GM18858 (cell line): ENCODE measurements around the gene GP1BB.
"Not testable (repeated sequence)": the region's sequence is repeated elsewhere in the genome, so short reads cannot be mapped to it uniquely, and the experiment has no call there.

Experiments used
- ATAC-seq: cut with Tn5 transposase; IDR thresholded peaks from one replicate; pipeline ENCODE4 v1.9.1; 2021; ENCODE audit not compliant: unreplicated experiment

The GP1BB gene

GRCh38 chr22:19724927-19725661 is 1.8 kb downstream of the GP1BB start:
- ATAC-seq: no peak

DNA sequence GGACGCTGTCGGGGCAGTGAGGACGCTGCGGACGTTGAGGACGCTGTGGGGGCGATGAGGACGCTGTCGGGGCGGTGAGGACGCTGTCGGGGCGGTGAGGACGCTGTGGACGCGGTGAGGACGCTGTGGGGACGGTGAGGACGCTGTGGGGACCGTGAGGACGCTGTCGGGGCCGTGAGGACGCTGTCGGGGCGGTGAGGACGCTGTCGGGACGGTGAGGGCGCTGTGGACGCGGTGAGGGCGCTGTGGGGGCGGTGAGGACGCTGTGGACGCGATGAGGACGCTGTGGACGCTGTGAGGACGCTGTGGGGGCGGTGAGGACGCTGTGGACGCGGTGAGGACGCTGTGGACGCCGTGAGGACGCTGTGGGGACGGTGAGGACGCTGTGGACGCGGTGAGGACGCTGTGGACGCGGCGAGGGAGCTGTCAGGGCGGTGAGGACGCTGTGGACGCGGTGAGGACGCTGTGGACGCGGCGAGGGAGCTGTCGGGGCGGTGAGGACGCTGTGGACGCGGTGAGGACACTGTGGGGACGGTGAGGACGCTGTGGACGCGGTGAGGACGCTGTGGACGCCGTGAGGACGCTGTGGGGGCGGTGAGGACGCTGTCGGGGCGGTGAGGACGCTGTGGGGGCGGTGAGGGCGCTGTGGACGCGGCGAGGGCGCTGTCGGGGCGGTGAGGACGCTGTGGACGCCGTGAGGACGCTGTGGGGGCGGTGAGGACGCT is 2.9 kb downstream of the GP1BB start:
- not testable (repeated sequence) for ATAC-seq

DNA sequence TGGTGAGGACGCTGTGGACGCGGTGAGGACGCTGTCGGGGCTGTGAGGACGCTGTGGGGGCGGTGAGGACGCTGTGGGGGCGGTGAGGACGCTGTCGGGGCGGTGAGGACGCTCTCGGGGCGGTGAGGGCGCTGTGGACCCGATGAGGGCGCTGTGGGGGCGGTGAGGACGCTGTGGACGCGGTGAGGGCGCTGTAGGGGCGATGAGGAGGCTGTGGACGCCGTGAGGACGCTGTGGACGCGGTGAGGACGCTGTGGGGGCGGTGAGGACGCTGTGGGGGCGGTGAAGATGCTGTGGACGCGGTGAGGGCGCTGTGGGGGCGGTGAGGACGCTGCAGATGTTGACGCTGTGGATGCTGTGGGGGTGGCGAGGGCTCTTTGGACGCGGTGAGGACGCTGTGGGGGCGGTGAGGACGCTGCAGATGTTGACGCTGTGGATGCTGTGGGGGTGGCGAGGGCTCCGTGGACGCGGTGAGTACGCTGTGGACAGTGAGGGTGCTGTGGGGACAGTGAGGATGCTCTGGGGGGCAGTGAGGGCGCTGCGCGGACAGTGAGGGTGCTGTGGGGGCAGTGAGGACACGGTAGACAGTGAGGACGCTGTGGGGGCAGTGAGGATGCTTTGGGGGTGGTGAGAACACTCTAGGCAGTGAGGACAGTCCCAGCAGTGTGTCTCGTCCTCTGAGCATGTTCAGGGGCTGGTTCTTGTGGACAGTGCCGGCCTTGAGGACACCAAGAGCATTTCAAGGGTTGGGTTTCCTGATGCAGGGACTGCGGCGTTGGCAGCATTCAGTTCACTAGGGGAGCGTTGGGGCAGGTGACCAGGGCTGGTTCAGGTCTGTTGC is 4.2 kb downstream of the GP1BB start:
- no peak for ATAC-seq

DNA sequence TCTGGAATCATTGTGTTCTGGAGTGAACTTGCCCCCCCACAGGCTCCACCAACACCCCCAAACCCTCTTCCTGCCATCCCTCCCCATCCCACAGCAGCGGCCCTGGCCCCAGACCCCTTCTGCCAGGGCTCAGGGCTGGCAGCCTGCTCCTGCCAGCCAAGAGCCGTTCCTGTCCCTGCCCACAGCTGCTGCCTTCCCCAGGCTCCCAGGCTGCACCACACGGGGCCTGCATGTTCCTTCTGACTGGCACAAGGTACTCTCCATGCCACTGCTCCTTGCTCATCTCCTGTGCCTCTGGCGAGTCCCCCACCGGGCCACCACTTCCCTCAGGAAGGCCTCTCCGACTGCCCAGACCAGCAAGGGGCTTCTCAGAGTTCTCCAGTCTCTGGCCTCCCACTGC is 4.9 kb downstream of the GP1BB start:
- no peak for ATAC-seq

- no peak for ATAC-seq
Measured at GRCh38 chr22:19728836-19729235, 5.5 kb downstream of the GP1BB start.

- ATAC-seq: no peak
Measured at GRCh38 chr22:19729507-19729906, 6.2 kb downstream of the GP1BB start.

DNA sequence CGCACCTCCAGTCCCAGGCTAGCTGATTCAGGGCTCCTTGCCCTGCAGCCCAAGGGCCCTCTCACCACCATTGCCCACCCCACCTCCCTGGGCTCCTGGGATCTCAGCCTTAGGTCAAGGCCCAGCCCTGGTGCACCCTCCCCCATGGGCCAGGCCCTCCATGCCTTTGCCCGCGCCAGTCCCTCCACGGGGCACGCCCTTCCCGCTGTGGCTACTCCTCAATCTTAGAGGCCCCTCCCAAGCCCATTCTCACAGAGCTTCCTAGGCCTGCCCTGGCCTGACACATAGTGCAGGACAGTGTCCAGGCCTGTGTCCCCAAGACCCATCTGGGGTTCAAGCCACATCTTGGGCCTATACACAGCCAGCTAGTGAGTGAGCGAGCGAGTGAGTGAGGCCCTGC is 6.9 kb downstream of the GP1BB start:
- no peak for ATAC-seq

GRCh38 chr22:19730655-19731360 is 7.5 kb downstream of the GP1BB start:
- no peak for ATAC-seq

DNA sequence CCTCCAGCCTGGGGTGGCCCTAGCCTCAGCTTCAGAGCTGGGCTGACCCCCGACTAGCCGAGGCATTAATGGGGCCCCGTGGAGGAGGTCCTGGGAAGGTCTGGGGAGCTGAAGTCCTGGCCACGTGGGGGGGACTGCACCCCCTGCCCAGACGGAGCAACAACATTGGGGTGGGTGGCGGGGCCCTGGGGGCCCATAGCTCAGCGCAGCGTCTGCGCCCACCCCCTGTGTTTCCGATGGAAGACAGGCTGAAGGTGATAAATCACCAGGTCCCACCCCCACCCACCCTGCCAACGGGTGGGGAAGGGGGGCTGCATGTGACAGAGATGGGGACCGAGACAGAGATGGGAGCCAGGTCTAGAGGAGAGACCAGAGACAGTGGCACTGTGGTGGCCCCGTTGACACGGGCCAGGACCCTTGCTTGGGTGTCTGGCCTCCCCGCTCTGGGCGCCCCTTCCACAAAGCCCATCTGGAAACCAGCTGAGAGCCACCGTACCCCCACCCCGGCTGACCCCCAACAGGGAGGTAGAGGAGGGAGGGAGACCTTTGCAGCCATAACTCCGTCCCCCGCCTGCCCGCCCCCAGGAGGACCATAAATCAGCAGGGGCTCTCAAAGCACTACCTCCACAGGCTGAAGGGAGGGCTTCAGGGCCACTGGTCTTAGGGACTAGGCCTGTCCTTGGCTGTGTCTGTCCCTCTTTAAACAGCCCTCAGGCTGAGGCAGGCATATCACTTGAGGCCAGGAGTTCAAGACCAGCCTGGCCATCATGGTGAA is 8.2 kb downstream of the GP1BB start:
- ATAC-seq: no peak

GRCh38 chr22:19732403-19733113 is 9.2 kb downstream of the GP1BB start:
- ATAC-seq: no peak

- no peak for ATAC-seq
Measured at GRCh38 chr22:19733755-19734154, 10.4 kb downstream of the GP1BB start.

- ATAC-seq: no peak
Measured at GRCh38 chr22:19734163-19734562, 10.8 kb downstream of the GP1BB start.

GRCh38 chr22:19734837-19735382 is 11.6 kb downstream of the GP1BB start:
- ATAC-seq: no peak

- ATAC-seq: no peak
Measured at GRCh38 chr22:19735665-19736510, 12.5 kb downstream of the GP1BB start.

GRCh38 chr22:19737846-19738663 is 14.7 kb downstream of the GP1BB start:
- no peak for ATAC-seq

GRCh38 chr22:19738664-19739447 is 15.5 kb downstream of the GP1BB start:
- no peak for ATAC-seq

DNA sequence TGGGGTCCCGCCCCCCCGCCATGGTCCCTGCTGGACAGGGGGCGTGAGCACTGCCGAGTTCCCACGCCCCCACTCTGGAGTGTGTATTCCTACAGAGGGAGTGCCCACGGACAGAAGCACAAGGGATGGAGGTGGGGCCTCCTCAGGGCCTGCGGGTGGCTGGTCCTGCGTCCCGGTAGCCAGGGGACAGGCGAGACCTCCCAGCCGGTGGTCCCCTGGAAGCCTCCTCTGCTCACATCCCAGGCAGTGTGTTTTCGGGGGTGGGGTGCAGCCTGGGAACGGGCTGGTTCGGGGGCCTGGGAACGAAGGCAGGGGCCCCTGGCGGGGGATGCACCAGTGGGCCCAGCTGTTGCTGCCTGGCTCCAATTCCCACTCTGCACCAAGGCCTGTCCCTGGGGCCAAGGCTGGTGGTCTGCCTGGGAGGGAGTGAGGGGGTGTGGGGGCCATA is 16.1 kb downstream of the GP1BB start:
- ATAC-seq: no peak
